HCT116 (cell line): ENCODE data around the gene MAVS. TPM values are rescaled to one million over a fixed set of nuclear protein-coding genes. Genes with fewer than 3 reads are reported as not detected.

Experiments used
- ATAC-seq: fragments of 200-7000 bp; cut with Tn5 transposase; 2 replicates; pipeline ENCODE4 v1.9.1; 2020; ENCODE audit warnings: mild to moderate bottlenecking, moderate library complexity
- BruUV-seq: library from RNA; stranded (reverse); fragments of 400-500 nt; replicated peaks from 2 replicates; lab custom pipeline; 2021; lab: Mats Ljungman, UMichigan
- CTCF ChIA-PET: fragments of 300-600 bp; sonication (Branson Sonifier 250); formaldehyde crosslinking; loops from one replicate; lab custom pipeline; 2021; ENCODE audit warnings: antibody characterized with exemption; lab: Charles Lee
- POLR2A ChIA-PET: fragments of 300-600, 350-600 bp; sonication (Branson Sonifier 250); formaldehyde crosslinking; loops from one replicate; lab custom pipeline; 2021; ENCODE audit warnings: antibody characterized with exemption; lab: Charles Lee
- RAD21 ChIA-PET, 2 experiments: fragments of 300-600 bp; sonication (Branson Sonifier 250); formaldehyde crosslinking; loops; one replicate each; lab custom pipeline; 2023; ENCODE audit warnings: low total read pairs in 2 of 2; ENCODE audit not compliant: uncharacterized antibody in 2 of 2, unreplicated experiment in 2 of 2, low non-redundant PET in 1 of 2; lab: Charles Lee
- DNase-seq: peaks from one replicate; pipeline ENCODE4 v3.0.0-alpha.2; 2010; ENCODE audit warnings: low read depth, low spot score
- H2AFZ ChIP-seq: fragments of 200-600 bp; shearing (Covaris generic), sonication (generic); 2 replicates; pipeline ENCODE4 v1.6.1; 2017; ENCODE audit warnings: low read depth, mixed run types, mixed read lengths, antibody characterized with exemption, low read length; ENCODE audit not compliant: poor library complexity, severe bottlenecking
- H3K27ac ChIP-seq: 2 replicates; pipeline ENCODE4 v1.5.1; 2012; ENCODE audit warnings: low read depth, low read length
- H3K27me3 ChIP-seq: fragments of 200-600 bp; sonication (generic); 2 replicates; pipeline ENCODE4 v1.6.1; 2016; ENCODE audit warnings: mixed run types, low read length, mixed read lengths; ENCODE audit not compliant: insufficient read depth
- H3K36me3 ChIP-seq, 2 experiments: fragments of 200-500 bp in 1 of 2; fragments of 200-600 bp in 1 of 2; sonication (Bioruptor generic) in 1 of 2; sonication (generic) in 1 of 2; 2 replicates each; pipeline versions ENCODE4 v1.5.1 to v1.6.1; 2014 to 2016; ENCODE audit warnings: low read length in 2 of 2, inconsistent platforms in 1 of 2, mixed read lengths in 1 of 2, mixed run types in 1 of 2; ENCODE audit not compliant: insufficient read depth in 2 of 2, control insufficient read depth in 1 of 2
- H3K4me1 ChIP-seq, 2 experiments: fragments of 200-600 bp in 1 of 2; sonication (generic) in 1 of 2; 2 replicates each; pipeline versions ENCODE4 v1.5.1 to v1.6.1; 2012 to 2017; ENCODE audit warnings: low read length in 2 of 2, inconsistent platforms in 1 of 2, mild to moderate bottlenecking in 1 of 2, mixed read lengths in 1 of 2, mixed run types in 1 of 2, moderate library complexity in 1 of 2; ENCODE audit not compliant: insufficient read depth in 2 of 2, control insufficient read depth in 1 of 2
- H3K4me2 ChIP-seq: fragments of 200-600 bp; sonication (generic); 2 replicates; pipeline ENCODE4 v1.6.1; 2017; ENCODE audit warnings: mixed run types, low read length, mixed read lengths
- H3K4me3 ChIP-seq, 2 experiments: fragments of 200-600 bp in 1 of 2; sonication (generic) in 1 of 2; replicated peaks in 1 of 2; 2 replicates each; pipeline ENCODE4 v1.5.1; 2011 to 2016; ENCODE audit warnings: low read length in 2 of 2, control low read depth in 1 of 2, low read depth in 1 of 2, mild to moderate bottlenecking in 1 of 2, mixed read lengths in 1 of 2, mixed run types in 1 of 2
- H3K79me2 ChIP-seq: fragments of 200-600 bp; sonication (generic); 2 replicates; pipeline ENCODE4 v1.6.1; 2017; ENCODE audit warnings: mild to moderate bottlenecking, mixed run types, low read length, moderate library complexity, mixed read lengths; ENCODE audit not compliant: insufficient read depth
- H3K9ac ChIP-seq: fragments of 200-600 bp; sonication (generic); 2 replicates; pipeline ENCODE4 v1.6.1; 2016; ENCODE audit warnings: low read length, mixed read lengths
- H3K9me2 ChIP-seq: fragments of 200-600 bp; sonication (generic), shearing (Covaris generic); 2 replicates; pipeline ENCODE4 v1.6.1; 2017; ENCODE audit warnings: mixed run types, mild to moderate bottlenecking, moderate library complexity; ENCODE audit not compliant: insufficient read depth
- H3K9me3 ChIP-seq, 2 experiments: fragments of 200-500 bp in 1 of 2; fragments of 200-600 bp in 1 of 2; sonication (Bioruptor generic) in 1 of 2; sonication (generic) in 1 of 2; 2 replicates each; pipeline ENCODE4 v1.6.1; 2014 to 2017; ENCODE audit warnings: low read length in 2 of 2, mixed read lengths in 2 of 2, inconsistent platforms in 1 of 2, low read depth in 1 of 2, mild to moderate bottlenecking in 1 of 2, mixed run types in 1 of 2, moderate library complexity in 1 of 2; ENCODE audit not compliant: control insufficient read depth in 1 of 2, insufficient read depth in 1 of 2
- H4K20me1 ChIP-seq: fragments of 200-600 bp; sonication (generic), shearing (Covaris generic); 2 replicates; pipeline ENCODE4 v1.6.1; 2017; ENCODE audit warnings: mixed run types, mild to moderate bottlenecking, moderate library complexity; ENCODE audit not compliant: insufficient read depth
- CBX3 ChIP-seq: IDR thresholded peaks from 2 replicates; pipeline ENCODE4 v1.6.1; 2012; ENCODE audit warnings: low read depth
- EGR1 ChIP-seq: IDR thresholded peaks from 2 replicates; pipeline ENCODE4 v1.6.1; 2012; ENCODE audit warnings: low read depth
- ELF1 ChIP-seq: IDR thresholded peaks from 2 replicates; pipeline ENCODE4 v1.6.1; 2012; ENCODE audit warnings: low read depth, borderline replicate concordance
- FOSL1 ChIP-seq: IDR thresholded peaks from 2 replicates; pipeline ENCODE4 v1.6.1; 2012; ENCODE audit warnings: low read depth
- JUND ChIP-seq: IDR thresholded peaks from 2 replicates; pipeline ENCODE4 v1.6.1; 2012
- POLR2AphosphoS5 ChIP-seq: IDR thresholded peaks from 2 replicates; pipeline ENCODE4 v1.6.1; 2011; ENCODE audit warnings: mild to moderate bottlenecking, low read depth, low read length, moderate library complexity
- RAD21 ChIP-seq: IDR thresholded peaks from 2 replicates; pipeline ENCODE4 v1.6.1; 2012; ENCODE audit warnings: low read depth, mild to moderate bottlenecking
- SIN3A ChIP-seq: IDR thresholded peaks from 2 replicates; pipeline ENCODE4 v1.6.1; 2012; ENCODE audit warnings: low read depth
- SP1 ChIP-seq: IDR thresholded peaks from 2 replicates; pipeline ENCODE4 v1.6.1; 2012; ENCODE audit warnings: low read depth
- TCF7L2 ChIP-seq: IDR thresholded peaks from 2 replicates; pipeline ENCODE4 v1.7.0; 2011; ENCODE audit warnings: borderline replicate concordance, inconsistent platforms; ENCODE audit not compliant: insufficient read depth, insufficient read length; ENCODE audit errors: extremely low read depth
- ZFX ChIP-seq: fragments of 450-650 bp; IDR thresholded peaks from 2 replicates; pipeline ENCODE4 v1.6.1; 2017
- ZNF274 ChIP-seq: fragments of 200-500 bp; sonication (Bioruptor generic); IDR thresholded peaks from 2 replicates; pipeline ENCODE4 v1.6.1; 2014; ENCODE audit warnings: mild to moderate bottlenecking, low read depth, low read length, inconsistent platforms
- intact Hi-C: fragments of 100-400 bp; cut with micrococcal nuclease; formaldehyde crosslinking; loops from 2 replicates; pipeline ENCODE4 v1.10.0; 2022
- total RNA-seq: library from RNA; stranded (reverse); gene quantifications from one replicate; pipeline ENCODE4 v1.2.1, GENCODE V29; 2021; ENCODE audit not compliant: unreplicated experiment
- TF ChIP-seq, protein P1 (sequence below): IDR thresholded peaks from 2 replicates; pipeline ENCODE4 v1.6.1; 2011; ENCODE audit warnings: mild to moderate bottlenecking, low read length, moderate library complexity; ENCODE audit not compliant: insufficient replicate concordance; ENCODE audit errors: extremely low read depth

MAVS gene
- total RNA-seq, 1 experiment from 2014 or later: 60.1 TPM

DNA sequence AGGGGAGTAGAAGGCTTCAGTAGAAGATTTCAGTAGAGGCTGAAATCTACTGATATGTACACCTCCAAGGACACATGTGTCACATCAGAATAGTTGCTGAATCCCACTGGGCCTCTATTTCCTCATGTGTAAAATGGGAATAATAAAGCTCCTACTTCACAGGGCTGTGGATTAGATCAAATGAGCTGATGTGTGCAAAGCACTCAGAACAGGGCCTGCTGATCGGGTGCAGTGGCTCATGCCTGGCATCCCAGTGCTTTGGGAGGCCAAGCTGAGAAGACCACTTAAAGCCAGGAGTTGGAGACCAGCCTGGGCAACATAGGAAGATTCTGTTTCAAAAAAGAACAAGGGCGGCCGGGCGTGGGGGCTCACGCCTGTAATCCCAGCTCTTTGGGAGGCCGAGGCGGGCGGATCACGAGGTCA is 34.4 kb upstream of the MAVS start:
- no peak overlapping the region for H3K4me3 ChIP-seq
- ChIA-PET RAD21 (interaction anchor here in 1 of 2 experiments (0.6 kb wide), 1 partner anchor 16 kb away, joined by 3 read pairs; the partner anchor contains the start of gene CDC25B), POLR2A (interaction anchor here (1.0 to 3.3 kb wide), 4 partner anchors 10 to 75 kb away, joined by 3 to 14 read pairs (median 4); partner anchors contain the start of genes CDC25B and SPEF1), CTCF (interaction anchor here (0.9 to 2.7 kb wide), 4 partner anchors 8 to 273 kb away, joined by 3 to 16 read pairs (median 4); partner anchors contain the start of genes AP5S1 and CDC25B)
- no peak for TF ChIP-seq ZNF274
- no peak for TF ChIP-seq FOSL1
- TF ChIP-seq POLR2AphosphoS5: no peak
- H3K4me2 ChIP-seq: peak overlapping the region; percentile 82
- H4K20me1 ChIP-seq: no peaks in the 10 kb centered on the region
- no peaks in the 10 kb centered on the region for H3K9me2 ChIP-seq
- H3K9me3 ChIP-seq: no peaks in the 10 kb centered on the region
- intact Hi-C loops: no loop called here
- no TSS peak for BruUV-seq
- ATAC-seq: no peak
- no peak for DNase-seq
- H3K9ac ChIP-seq: peak overlapping the region; percentile 76
- H3K36me3 ChIP-seq: no peaks in the 10 kb centered on the region
- no peak overlapping the region for H2AFZ ChIP-seq
- H3K27ac ChIP-seq: peak overlapping the region; percentile 99
- peaks cover 59 to 77% of the 10 kb centered on the region in 2 experiments for H3K4me1 ChIP-seq
- H3K27me3 ChIP-seq: no peaks in the 10 kb centered on the region
- peaks cover 7% of the 10 kb centered on the region for H3K79me2 ChIP-seq

DNA sequence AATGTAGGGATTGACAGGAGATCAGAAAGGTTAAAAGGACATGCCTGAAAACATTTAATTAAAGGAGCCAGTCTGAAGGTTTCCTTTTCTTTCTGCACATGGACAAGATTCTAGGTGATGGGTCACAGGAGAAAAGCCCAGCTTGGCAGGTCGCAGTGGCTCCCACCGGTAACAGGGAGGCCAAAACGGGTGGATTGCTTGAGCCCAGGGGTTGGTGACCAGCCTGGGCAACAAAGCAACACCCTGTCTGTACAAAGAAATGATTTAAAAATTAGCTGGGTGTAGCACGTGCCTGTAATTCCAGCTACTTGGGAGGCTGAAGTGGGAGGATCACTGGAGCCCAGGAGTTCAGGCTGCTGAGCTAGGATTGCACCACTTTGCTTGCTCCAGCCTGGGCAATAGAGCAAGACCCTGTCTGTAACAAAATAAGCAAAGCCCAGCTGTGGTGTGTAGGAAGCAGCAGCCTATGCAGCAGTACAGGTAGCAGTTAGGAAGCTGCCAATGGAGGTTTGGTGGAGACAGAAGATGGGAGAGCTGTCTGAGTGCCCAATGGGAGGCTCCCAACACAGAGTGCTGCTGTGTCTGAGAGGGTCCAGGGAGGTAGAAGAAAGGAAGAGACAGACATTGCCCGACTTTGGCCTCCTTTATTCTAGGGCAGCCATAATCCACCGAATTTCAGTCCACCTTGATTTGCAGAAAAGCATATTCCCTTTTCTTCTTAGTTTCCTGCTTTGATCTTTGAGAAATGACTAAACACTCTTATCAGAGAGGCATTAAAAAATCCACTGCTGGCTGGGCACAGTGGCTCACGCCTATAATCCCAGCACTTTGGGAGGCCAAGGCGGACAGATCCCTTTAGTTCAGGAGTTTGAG is 33.4 kb upstream of the MAVS start:
- CTCF ChIA-PET: interaction anchor here (0.9 to 1.6 kb wide), 5 partner anchors 17 to 272 kb away, joined by 3 to 6 read pairs (median 3); partner anchors contain the start of gene CDC25B

More for the DNA sequence above, 33.4 kb upstream of the MAVS start:
- Histone ChIP-seq H2AFZ (no peak overlapping the region), H3K79me2 (peaks cover 7% of the 10 kb centered on the region), H3K9me2 (no peaks in the 10 kb centered on the region), H4K20me1 (no peaks in the 10 kb centered on the region), H3K4me2 (peak overlapping the region; percentile 49)
- no peak for ATAC-seq
- RAD21 ChIA-PET: no interaction called here
- TF ChIP-seq ZFX (no peak), SIN3A (no peak), SP1 (no peak), JUND (no peak), TCF7L2 (no peak), ELF1 (no peak), EGR1 (no peak), ZNF274 (no peak), RAD21 (no peak), CBX3 (no peak), FOSL1 (no peak)
- TF ChIP-seq, protein P1, sequence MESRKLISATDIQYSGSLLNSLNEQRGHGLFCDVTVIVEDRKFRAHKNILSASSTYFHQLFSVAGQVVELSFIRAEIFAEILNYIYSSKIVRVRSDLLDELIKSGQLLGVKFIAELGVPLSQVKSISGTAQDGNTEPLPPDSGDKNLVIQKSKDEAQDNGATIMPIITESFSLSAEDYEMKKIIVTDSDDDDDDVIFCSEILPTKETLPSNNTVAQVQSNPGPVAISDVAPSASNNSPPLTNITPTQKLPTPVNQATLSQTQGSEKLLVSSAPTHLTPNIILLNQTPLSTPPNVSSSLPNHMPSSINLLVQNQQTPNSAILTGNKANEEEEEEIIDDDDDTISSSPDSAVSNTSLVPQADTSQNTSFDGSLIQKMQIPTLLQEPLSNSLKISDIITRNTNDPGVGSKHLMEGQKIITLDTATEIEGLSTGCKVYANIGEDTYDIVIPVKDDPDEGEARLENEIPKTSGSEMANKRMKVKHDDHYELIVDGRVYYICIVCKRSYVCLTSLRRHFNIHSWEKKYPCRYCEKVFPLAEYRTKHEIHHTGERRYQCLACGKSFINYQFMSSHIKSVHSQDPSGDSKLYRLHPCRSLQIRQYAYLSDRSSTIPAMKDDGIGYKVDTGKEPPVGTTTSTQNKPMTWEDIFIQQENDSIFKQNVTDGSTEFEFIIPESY: no peak
- TF ChIP-seq, all 23 proteins: peak for 0
- DNase-seq: no peak
- BruUV-seq: no TSS peak
- intact Hi-C loops: no loop called here
- H3K4me1 ChIP-seq: peaks cover 53 to 77% of the 10 kb centered on the region in 2 experiments
- POLR2A ChIA-PET: interaction anchor here (1.0 to 3.3 kb wide), 5 partner anchors 9 to 74 kb away, joined by 3 to 14 read pairs (median 4); partner anchors contain the start of genes CDC25B and SPEF1
- H3K27me3 ChIP-seq: no peaks in the 10 kb centered on the region
- H3K9ac ChIP-seq: peak overlapping the region; percentile 76
- H3K36me3 ChIP-seq: no peaks in the 10 kb centered on the region
- H3K9me3 ChIP-seq: no peaks in the 10 kb centered on the region
- no peak overlapping the region for H3K4me3 ChIP-seq
- H3K27ac ChIP-seq: peak overlapping the region; percentile 99
